ENCODE measurements around the gene WFIKKN2. TPM values are rescaled to one million over a fixed set of nuclear protein-coding genes. Genes with fewer than 3 reads are reported as not detected.

The WFIKKN2 gene
- polyA plus RNA-seq, 2 of the 4 experiments (the other 2 are of a cell fraction) = not detected

- TF ChIP-seq ELK1 (IDR thresholded peaks at IDR 0.05; ENCODE audit: low read depth, low read length) = no peak
- TF ChIP-seq MAFK (IDR thresholded peaks at IDR 0.05; ENCODE audit: partially characterized antibody) = no peak
- TF ChIP-seq ZNF302 (CRISPR knock-in tag; IDR thresholded peaks at IDR 0.05) = no peak
- no peak for TF ChIP-seq ZSCAN20 (CRISPR knock-in tag; IDR thresholded peaks at IDR 0.05)
- 0 out of 2 replicates have a peak, but pooled peaks have one; percentile 9 for TF ChIP-seq MYC (IDR thresholded peaks at IDR 0.05; ENCODE audit: borderline replicate concordance, low read length)
- no peak for TF ChIP-seq ZFP36 (IDR thresholded peaks at IDR 0.05; ENCODE audit: borderline replicate concordance, partially characterized antibody)
- no peak for TF ChIP-seq HEYL (CRISPR knock-in tag; IDR thresholded peaks at IDR 0.05)
- TF ChIP-seq, protein P1, sequence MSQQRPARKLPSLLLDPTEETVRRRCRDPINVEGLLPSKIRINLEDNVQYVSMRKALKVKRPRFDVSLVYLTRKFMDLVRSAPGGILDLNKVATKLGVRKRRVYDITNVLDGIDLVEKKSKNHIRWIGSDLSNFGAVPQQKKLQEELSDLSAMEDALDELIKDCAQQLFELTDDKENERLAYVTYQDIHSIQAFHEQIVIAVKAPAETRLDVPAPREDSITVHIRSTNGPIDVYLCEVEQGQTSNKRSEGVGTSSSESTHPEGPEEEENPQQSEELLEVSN (IDR thresholded peaks at IDR 0.05; ENCODE audit: borderline replicate concordance, low read depth) = peak; percentile 46; the same call in 1 of the 2 replicates
- TF ChIP-seq, protein P2, sequence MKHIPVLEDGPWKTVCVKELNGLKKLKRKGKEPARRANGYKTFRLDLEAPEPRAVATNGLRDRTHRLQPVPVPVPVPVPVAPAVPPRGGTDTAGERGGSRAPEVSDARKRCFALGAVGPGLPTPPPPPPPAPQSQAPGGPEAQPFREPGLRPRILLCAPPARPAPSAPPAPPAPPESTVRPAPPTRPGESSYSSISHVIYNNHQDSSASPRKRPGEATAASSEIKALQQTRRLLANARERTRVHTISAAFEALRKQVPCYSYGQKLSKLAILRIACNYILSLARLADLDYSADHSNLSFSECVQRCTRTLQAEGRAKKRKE (CRISPR knock-in tag; IDR thresholded peaks at IDR 0.05; ENCODE audit: low read depth) = no peak
- TF ChIP-seq TFCP2L1 (CRISPR knock-in tag; IDR thresholded peaks at IDR 0.05) = 0 out of 2 replicates have a peak, but pooled peaks have one; percentile 33
- no peak for TF ChIP-seq SREBF2 (IDR thresholded peaks at IDR 0.05)
- no peak; a peak in 1 of 4 replicates for TF ChIP-seq CEBPB (IDR thresholded peaks at IDR 0.05)
- TF ChIP-seq KDM5A (IDR thresholded peaks at IDR 0.05) = no peak
- peak; percentile 90; the same call in 1 of the 2 replicates for TF ChIP-seq HOXA7 (CRISPR knock-in tag; IDR thresholded peaks at IDR 0.05)
- TF ChIP-seq SMC3 (IDR thresholded peaks at IDR 0.05) = peak; percentile 49; the same call in 2 of the 3 replicates
- no peak for TF ChIP-seq FOSL2 (IDR thresholded peaks at IDR 0.05)
- TF ChIP-seq FOSL2 (CRISPR knock-in tag; IDR thresholded peaks at IDR 0.05) = peak; percentile 49
- no peak; the same call in 1 of the 2 replicates for TF ChIP-seq REST (IDR thresholded peaks at IDR 0.05)
- TF ChIP-seq, protein P3, sequence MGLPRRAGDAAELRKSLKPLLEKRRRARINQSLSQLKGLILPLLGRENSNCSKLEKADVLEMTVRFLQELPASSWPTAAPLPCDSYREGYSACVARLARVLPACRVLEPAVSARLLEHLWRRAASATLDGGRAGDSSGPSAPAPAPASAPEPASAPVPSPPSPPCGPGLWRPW (IDR thresholded peaks at IDR 0.05) = no peak
- no peak for TF ChIP-seq HDAC2 (IDR thresholded peaks at IDR 0.05)
- TF ChIP-seq HOXB5 (CRISPR knock-in tag; IDR thresholded peaks at IDR 0.05) = peak; percentile 82; the same call in 1 of the 2 replicates
- TF ChIP-seq RAD21 (conservative IDR thresholded peaks at IDR 0.05 in 1 of 2, IDR thresholded peaks at IDR 0.05 in 1 of 2) = peak; percentile 21 to 40; a peak in 4 of 5 replicates
- peak; percentile 96 for TF ChIP-seq RFX5 (IDR thresholded peaks at IDR 0.05)
- no peak for TF ChIP-seq HMGXB4 (CRISPR knock-in tag; IDR thresholded peaks at IDR 0.05; ENCODE audit: borderline replicate concordance)
- no peak for TF ChIP-seq FOSB (CRISPR knock-in tag; IDR thresholded peaks at IDR 0.05)
- TF ChIP-seq POLR2A (IDR thresholded peaks at IDR 0.05; ENCODE audit: low read length) = peak; percentile 90
- no peak for TF ChIP-seq CTCF (IDR thresholded peaks at IDR 0.05)
- peak; percentile 82; the same call in 1 of the 2 replicates for TF ChIP-seq PHF8 (IDR thresholded peaks at IDR 0.05; ENCODE audit: borderline replicate concordance, low read depth)
- no peak for TF ChIP-seq CBX2 (IDR thresholded peaks at IDR 0.05; ENCODE audit: borderline replicate concordance, low read depth)
- peak; percentile 21; the same call in 1 of the 2 replicates for TF ChIP-seq GATA3 (IDR thresholded peaks at IDR 0.05; ENCODE audit: borderline replicate concordance)
- TF ChIP-seq NFE2L2 (conservative IDR thresholded peaks at IDR 0.05; ENCODE audit: low read length) = peak; percentile 18; the same call in 1 of the 2 replicates
- no peak for TF ChIP-seq NR3C1 (IDR thresholded peaks at IDR 0.05)
Observed at GRCh38 chr17:50867363-50868139, 32.2 kb downstream of the WFIKKN2 start (continued).

Measured in A549 (cell line).